H1 (cell line): ENCODE results near the gene PKD2. TPM values are rescaled to one million over a fixed set of nuclear protein-coding genes. Genes with fewer than 3 reads are reported as not detected.

ENCODE experiments used
- CTCF ChIA-PET: fragments of 300-600 bp; sonication (Branson Sonifier 250); formaldehyde crosslinking; loops from one replicate; lab custom pipeline; 2021; ENCODE audit not compliant: partially characterized antibody; lab: Charles Lee
- POLR2A ChIA-PET: fragments of 300-600 bp; sonication (Branson Sonifier 250); formaldehyde crosslinking; loops from one replicate; lab custom pipeline; 2021; ENCODE audit warnings: inconsistent platforms; ENCODE audit not compliant: partially characterized antibody; lab: Charles Lee
- DNase-seq, 2 experiments: peaks; one replicate each; pipeline versions ENCODE4 v3.0.0 to v3.0.0-alpha.2; 2010 to 2022; ENCODE audit warnings: low spot score in 2 of 2, low read depth in 1 of 2, mixed read lengths in 1 of 2
- FAIRE-seq: peaks from 2 replicates; lab custom pipeline; 2011; peaks lifted over from hg19 to GRCh38; lab: Jason Lieb, UNC
- H2AFZ ChIP-seq: 2 replicates; pipeline ENCODE4 v1.8.1; 2012; ENCODE audit warnings: low read length, inconsistent platforms
- H2AK5ac ChIP-seq: 2 replicates; pipeline ENCODE4 v1.6.1; 2013; ENCODE audit warnings: low read depth, low read length
- H2BK120ac ChIP-seq: replicated peaks from 2 replicates; pipeline ENCODE3; 2013; ENCODE audit warnings: low read depth, low read length, inconsistent platforms
- H2BK12ac ChIP-seq: 2 replicates; pipeline ENCODE4 v1.6.1; 2013; ENCODE audit warnings: low read depth, low read length
- H2BK15ac ChIP-seq: 2 replicates; pipeline ENCODE4 v1.6.1; 2013; ENCODE audit warnings: low read length
- H2BK20ac ChIP-seq: 2 replicates; pipeline ENCODE4 v1.6.1; 2013; ENCODE audit warnings: low read length
- H2BK5ac ChIP-seq: 2 replicates; pipeline ENCODE4 v1.6.1; 2013; ENCODE audit warnings: low read depth, low read length
- H3K14ac ChIP-seq: 2 replicates; pipeline ENCODE4 v1.6.1; 2013; ENCODE audit warnings: inconsistent platforms; ENCODE audit not compliant: insufficient read length
- H3K18ac ChIP-seq: 2 replicates; pipeline ENCODE4 v1.6.1; 2013; ENCODE audit warnings: low read length; ENCODE audit errors: extremely low read depth
- H3K23ac ChIP-seq: 2 replicates; pipeline ENCODE4 v1.6.1; 2013; ENCODE audit warnings: inconsistent platforms; ENCODE audit not compliant: insufficient read length
- H3K23me2 ChIP-seq: 2 replicates; pipeline ENCODE4 v1.6.1; 2013; ENCODE audit warnings: low read depth, low read length
- H3K27ac ChIP-seq: 2 replicates; pipeline ENCODE4 v1.6.1; 2011; ENCODE audit warnings: low read depth, low read length, inconsistent platforms
- H3K27me3 ChIP-seq, 4 experiments: replicated peaks in 1 of 4; 1 replicate in 1 of 4; 2 replicates in 3 of 4; pipeline versions ENCODE4 v1.6.1 to v1.8.1; 2011 to 2013; ENCODE audit warnings: low read length in 3 of 4, mild to moderate bottlenecking in 3 of 4, inconsistent platforms in 2 of 4, mixed read lengths in 2 of 4, moderate library complexity in 1 of 4; ENCODE audit not compliant: control insufficient read depth in 3 of 4, insufficient read depth in 3 of 4; ENCODE audit errors: extremely low read depth in 1 of 4
- H3K36me3 ChIP-seq, 4 experiments: 2 replicates each; pipeline versions ENCODE4 v1.6.1 to v1.8.1; 2011 to 2013; ENCODE audit warnings: mild to moderate bottlenecking in 4 of 4, low read length in 3 of 4, moderate library complexity in 2 of 4, control low read depth in 1 of 4, inconsistent platforms in 1 of 4; ENCODE audit not compliant: insufficient read depth in 4 of 4, control insufficient read depth in 2 of 4
- H3K4ac ChIP-seq: replicated peaks from 2 replicates; pipeline ENCODE3; 2013; ENCODE audit warnings: low read length, low read depth, mixed read lengths, inconsistent platforms; ENCODE audit not compliant: insufficient read length
- H3K4me1 ChIP-seq, 4 experiments: replicated peaks in 1 of 4; 1 replicate in 1 of 4; 2 replicates in 3 of 4; pipeline versions ENCODE4 v1.6.1 to v1.8.1; 2011 to 2013; ENCODE audit warnings: low read length in 3 of 4, inconsistent platforms in 2 of 4, mixed read lengths in 1 of 4; ENCODE audit not compliant: insufficient read depth in 4 of 4, control insufficient read depth in 3 of 4
- H3K4me2 ChIP-seq, 2 experiments: 2 replicates each; pipeline versions ENCODE4 v1.6.1 to v1.8.1; 2011 to 2013; ENCODE audit warnings: low read depth in 2 of 2, low read length in 2 of 2, control low read depth in 1 of 2, inconsistent platforms in 1 of 2, mild to moderate bottlenecking in 1 of 2; ENCODE audit not compliant: insufficient read depth in 1 of 2
- H3K4me3 ChIP-seq, 4 experiments: fragments of 200-600, 300-600 bp in 1 of 4; sonication (generic), shearing (Covaris generic), sonication (Bioruptor Twin) in 1 of 4; 2 replicates each; pipeline versions ENCODE4 v1.5.1 to v1.8.1; 2011 to 2016; ENCODE audit warnings: low read length in 4 of 4, low read depth in 3 of 4, control low read depth in 2 of 4, inconsistent platforms in 2 of 4, mild to moderate bottlenecking in 2 of 4, mixed read lengths in 1 of 4, moderate library complexity in 1 of 4; ENCODE audit not compliant: insufficient read depth in 2 of 4; ENCODE audit errors: extremely low read depth in 1 of 4
- H3K56ac ChIP-seq: replicated peaks from 2 replicates; pipeline ENCODE3; 2013; ENCODE audit warnings: low read depth, mild to moderate bottlenecking, mixed read lengths, low read length, inconsistent platforms; ENCODE audit not compliant: insufficient read length
- H3K79me1 ChIP-seq: 2 replicates; pipeline ENCODE4 v1.6.1; 2013; ENCODE audit warnings: low read depth, low read length, control low read depth
- H3K79me2 ChIP-seq, 2 experiments: 2 replicates each; pipeline versions ENCODE4 v1.6.1 to v1.8.1; 2012 to 2013; ENCODE audit warnings: low read length in 2 of 2, mild to moderate bottlenecking in 2 of 2, inconsistent platforms in 1 of 2; ENCODE audit not compliant: insufficient read depth in 2 of 2, control insufficient read depth in 1 of 2
- H3K9ac ChIP-seq, 4 experiments: replicated peaks in 1 of 4; 1 replicate in 1 of 4; 2 replicates in 3 of 4; pipeline versions ENCODE4 v1.6.1 to v1.8.1; 2011 to 2013; ENCODE audit warnings: low read depth in 3 of 4, low read length in 3 of 4, control low read depth in 2 of 4, mild to moderate bottlenecking in 2 of 4, moderate library complexity in 2 of 4, inconsistent platforms in 1 of 4; ENCODE audit errors: extremely low read depth in 1 of 4
- H3K9me3 ChIP-seq, 2 experiments: 2 replicates each; pipeline versions ENCODE4 v1.6.1 to v1.8.1; 2012 to 2013; ENCODE audit warnings: mild to moderate bottlenecking in 2 of 2, moderate library complexity in 2 of 2, control low read depth in 1 of 2, inconsistent platforms in 1 of 2, low read depth in 1 of 2, low read length in 1 of 2, mixed read lengths in 1 of 2; ENCODE audit not compliant: insufficient read depth in 2 of 2
- H4K20me1 ChIP-seq, 2 experiments: replicated peaks in 1 of 2; 2 replicates each; pipeline versions ENCODE3 to v1.8.1; 2011 to 2013; ENCODE audit warnings: inconsistent platforms in 2 of 2, low read length in 2 of 2, mild to moderate bottlenecking in 1 of 2; ENCODE audit not compliant: insufficient read depth in 2 of 2, control insufficient read depth in 1 of 2
- H4K5ac ChIP-seq: 2 replicates; pipeline ENCODE4 v1.6.1; 2013; ENCODE audit warnings: low read length, low read depth, mixed read lengths, inconsistent platforms; ENCODE audit not compliant: insufficient read length
- H4K8ac ChIP-seq: 2 replicates; pipeline ENCODE4 v1.8.0; 2013; ENCODE audit warnings: mild to moderate bottlenecking, moderate library complexity, low read length, inconsistent platforms; ENCODE audit not compliant: insufficient read depth; ENCODE audit errors: extremely low read depth
- H4K91ac ChIP-seq: replicated peaks from 2 replicates; pipeline ENCODE3; 2013; ENCODE audit warnings: low read length, mixed read lengths, inconsistent platforms; ENCODE audit not compliant: insufficient read length
- CEBPB ChIP-seq: IDR thresholded peaks from 2 replicates; pipeline ENCODE4 v1.6.1; 2012; ENCODE audit warnings: low read depth, low read length
- CHD2 ChIP-seq: IDR thresholded peaks from 2 replicates; pipeline ENCODE4 v1.6.1; 2012; ENCODE audit warnings: low read length, improper control_type of control experiment
- EP300 ChIP-seq, 2 experiments: IDR thresholded peaks; 1 replicate in 1 of 2; 2 replicates in 1 of 2; pipeline ENCODE4 v1.6.1; 2011 to 2012; ENCODE audit warnings: low read depth in 2 of 2, low read length in 2 of 2, mild to moderate bottlenecking in 2 of 2, borderline replicate concordance in 1 of 2, inconsistent platforms in 1 of 2, moderate library complexity in 1 of 2
- JUN ChIP-seq: IDR thresholded peaks from 2 replicates; pipeline ENCODE4 v1.6.1; 2011; ENCODE audit warnings: low read depth, mild to moderate bottlenecking, improper control_type of control experiment, low read length
- KDM4A ChIP-seq: IDR thresholded peaks from one replicate; pipeline ENCODE4 v1.7.1; 2012; ENCODE audit warnings: low read depth, mild to moderate bottlenecking, moderate library complexity, low read length, inconsistent platforms; ENCODE audit not compliant: severe bottlenecking
- MAX ChIP-seq: IDR thresholded peaks from 2 replicates; pipeline ENCODE4 v1.6.1; 2012; ENCODE audit warnings: inconsistent platforms
- NRF1 ChIP-seq: IDR thresholded peaks from 2 replicates; pipeline ENCODE4 v1.6.1; 2011; ENCODE audit warnings: mild to moderate bottlenecking, low read depth, low read length, improper control_type of control experiment
- RNF2 ChIP-seq: fragments of 200-900, 300-1000 bp; sonication (generic); IDR thresholded peaks from 2 replicates; pipeline ENCODE4 v1.7.1; 2016; ENCODE audit warnings: borderline replicate concordance, low read depth, mild to moderate bottlenecking, antibody characterized with exemption, low read length; ENCODE audit not compliant: poor library complexity, severe bottlenecking; ENCODE audit errors: missing control alignments
- SP1 ChIP-seq: IDR thresholded peaks from 2 replicates; pipeline ENCODE4 v1.6.1; 2011; ENCODE audit warnings: low read depth, low read length
- SUZ12 ChIP-seq: fragments of 200-600 bp; sonication (generic); IDR thresholded peaks from 2 replicates; pipeline ENCODE4 v1.6.1; 2012; ENCODE audit warnings: mild to moderate bottlenecking, inconsistent platforms, low read length, moderate library complexity, mixed read lengths
- TBP ChIP-seq: IDR thresholded peaks from 2 replicates; pipeline ENCODE4 v1.6.1; 2011; ENCODE audit warnings: low read depth, low read length, improper control_type of control experiment
- polyA plus RNA-seq, 7 experiments: library from polyadenylated mRNA; depleted of rRNA in 3 of 7; stranded (reverse) in 5 of 7; unstranded in 2 of 7; fragments of >200 nt in 5 of 7; fragments of 200-250 nt in 2 of 7; gene quantifications; 1 replicate in 5 of 7; 2 replicates in 1 of 7; 4 replicates in 1 of 7; pipeline versions ENCODE4 v1.2.1 to v1.2.3, GENCODE V29; 2011 to 2013; ENCODE audit warnings: missing spikeins in 2 of 7, mixed read lengths in 2 of 7
- total RNA-seq: library from RNA; stranded (reverse); fragmentation: NEBNext Ultra II Directional; extraction: Animal tissue kit (Norgen Biotek cat#: 25700); gene quantifications from 2 replicates; pipeline ENCODE4 v1.2.1, GENCODE V29; 2021

The PKD2 gene
- total and polyA plus RNA-seq, 2 of the 8 experiments (the other 6 are each of a cell fraction or from before 2014, with no cell fraction given): 16.0 to 32.0 TPM

DNA sequence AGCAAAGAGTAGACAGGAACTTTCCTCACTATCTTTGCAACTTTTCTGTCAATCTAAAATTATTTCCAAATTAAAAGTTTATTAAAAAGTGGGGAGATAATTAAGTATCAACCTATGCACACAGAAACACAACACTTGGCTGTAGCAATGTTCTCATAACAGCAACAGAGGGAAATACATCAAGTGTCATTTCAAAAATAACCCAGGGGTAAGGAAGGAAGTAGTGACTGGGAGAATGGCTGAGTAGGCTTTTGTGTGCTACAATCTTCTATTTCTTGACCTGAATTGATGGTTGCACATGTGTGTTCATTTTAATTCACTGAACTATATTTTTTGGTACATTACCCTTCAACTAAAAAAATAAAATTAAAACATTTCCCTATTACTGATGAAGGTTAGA, 83.5 kb downstream of the PKD2 start:
- H4K8ac ChIP-seq: no peak overlapping the region
- H3K9ac ChIP-seq: no peak overlapping the region
- H3K27ac ChIP-seq: no peak overlapping the region
- no peaks in the 10 kb centered on the region for H3K23me2 ChIP-seq
- H3K9me3 ChIP-seq: no peaks in the 10 kb centered on the region
- no peak overlapping the region for H3K23ac ChIP-seq
- peaks cover 0 to 1% (median 0%) of the 10 kb centered on the region in 4 experiments; a peak in 1 of 7 replicates for H3K27me3 ChIP-seq
- no peak overlapping the region for H2AK5ac ChIP-seq
- H2AFZ ChIP-seq: no peak overlapping the region
- H4K5ac ChIP-seq: no peak overlapping the region
- no peak overlapping the region for H3K4me3 ChIP-seq
- H3K79me1 ChIP-seq: no peaks in the 10 kb centered on the region
- H2BK120ac ChIP-seq: no peak overlapping the region
- POLR2A ChIA-PET: no interaction called here
- no peaks in the 10 kb centered on the region for H3K36me3 ChIP-seq
- H2BK15ac ChIP-seq: no peak overlapping the region
- no peak overlapping the region for H2BK5ac ChIP-seq
- no peak for FAIRE-seq
- H2BK20ac ChIP-seq: no peak overlapping the region
- H3K4me2 ChIP-seq: no peak overlapping the region
- no peak overlapping the region for H3K56ac ChIP-seq
- H4K20me1 ChIP-seq: no peaks in the 10 kb centered on the region
- H3K4me1 ChIP-seq: no peaks in the 10 kb centered on the region
- no peak for TF ChIP-seq CEBPB
- TF ChIP-seq SP1: no peak
- TF ChIP-seq RNF2: no peak
- no peak for TF ChIP-seq NRF1
- no peak for TF ChIP-seq TBP
- TF ChIP-seq KDM4A: no peak
- no peak for TF ChIP-seq JUN
- no peak for TF ChIP-seq CHD2
- TF ChIP-seq EP300 (IDR thresholded peaks at IDR 0.05; ENCODE audit: borderline replicate concordance in 1 of 2, low read depth in 2 of 2, low read length in 2 of 2): no peak
- no peak for TF ChIP-seq MAX
- no peak for TF ChIP-seq SUZ12
- H2BK12ac ChIP-seq: no peak overlapping the region
- no peak overlapping the region for H3K14ac ChIP-seq
- H3K79me2 ChIP-seq: no peaks in the 10 kb centered on the region
- no peak overlapping the region for H3K4ac ChIP-seq
- CTCF ChIA-PET: interaction anchor here (1.1 kb wide), 1 partner anchor 120 kb away, joined by 4 read pairs; no protein-coding TSS in a partner anchor
- no peak overlapping the region for H4K91ac ChIP-seq
- DNase-seq: no peak
- no peak overlapping the region for H3K18ac ChIP-seq
